Activated naive CD4-positive, alpha-beta T cell (primary cell): ENCODE data around the gene XPNPEP1.

Experiments
- DNase-seq, 4 experiments: peaks; one replicate each; lab custom pipeline; 2025; lab: John Stamatoyannopoulos, UW

Gene XPNPEP1

GRCh38 chr10:109922976-109923921 lies at the start of gene XPNPEP1:
XPNPEP1 (minus strand) TSS chr10:109923511; CDS start chr10:109923433, 78 bp downstream.
- peak; percentile 31 to 62 (median 44) for DNase-seq

GRCh38 chr10:109972372-109973001 lies 49.2 kb upstream of the XPNPEP1 start:
- no peak for DNase-seq

GRCh38 chr10:109971634-109972033 lies 48.3 kb upstream of the XPNPEP1 start:
- DNase-seq, result no peak

- no peak for DNase-seq
Observed at GRCh38 chr10:109969760-109970346, 46.5 kb upstream of the XPNPEP1 start.

- no peak for DNase-seq
Observed at GRCh38 chr10:109968953-109969759, 45.8 kb upstream of the XPNPEP1 start.

GRCh38 chr10:109967739-109968088 lies 44.4 kb upstream of the XPNPEP1 start:
- no peak for DNase-seq

- no peak for DNase-seq
Observed at GRCh38 chr10:109966961-109967738, 43.8 kb upstream of the XPNPEP1 start.

GRCh38 chr10:109964318-109964717 lies 41.0 kb upstream of the XPNPEP1 start:
- DNase-seq, result no peak

GRCh38 chr10:109963439-109963838 lies 40.1 kb upstream of the XPNPEP1 start:
- no peak for DNase-seq

- no peak for DNase-seq
Observed at GRCh38 chr10:109962247-109962646, 38.9 kb upstream of the XPNPEP1 start.

- no peak for DNase-seq
Observed at GRCh38 chr10:109961174-109962001, 38.1 kb upstream of the XPNPEP1 start.

GRCh38 chr10:109960682-109961081 lies 37.4 kb upstream of the XPNPEP1 start:
- no peak for DNase-seq

- DNase-seq, result no peak
Observed at GRCh38 chr10:109959259-109960145, 36.2 kb upstream of the XPNPEP1 start.

- DNase-seq, result no peak
Observed at GRCh38 chr10:109958059-109958458, 34.7 kb upstream of the XPNPEP1 start.

- DNase-seq, result no peak
Observed at GRCh38 chr10:109957092-109957797, 33.9 kb upstream of the XPNPEP1 start.

GRCh38 chr10:109956454-109957091 lies 33.3 kb upstream of the XPNPEP1 start:
- no peak for DNase-seq

GRCh38 chr10:109953766-109954165 lies 30.5 kb upstream of the XPNPEP1 start:
- DNase-seq, result no peak

GRCh38 chr10:109952526-109952925 lies 29.2 kb upstream of the XPNPEP1 start:
- DNase-seq, result no peak
